Measurements from ENCODE around the gene DTNBP1.

The DTNBP1 gene

GRCh38 chr6:15500078-15500740 lies 162.6 kb downstream of the DTNBP1 start:
- DNase-seq = no peak

- DNase-seq = no peak
These were observed 163.2 kb downstream of the DTNBP1 start for GRCh38 chr6:15499591-15499990.

GRCh38 chr6:15499125-15499524 lies 163.7 kb downstream of the DTNBP1 start:
- no peak for DNase-seq

- DNase-seq = no peak
These were observed 164.2 kb downstream of the DTNBP1 start for GRCh38 chr6:15498640-15499039.

GRCh38 chr6:15496345-15497131 lies 166.3 kb downstream of the DTNBP1 start:
- DNase-seq = no peak

GRCh38 chr6:15495375-15495901 lies 167.4 kb downstream of the DTNBP1 start:
- DNase-seq = no peak

GRCh38 chr6:15493437-15494168 lies 169.2 kb downstream of the DTNBP1 start:
- no peak for DNase-seq

- DNase-seq = no peak
These were observed 170.9 kb downstream of the DTNBP1 start for GRCh38 chr6:15491986-15492269.

GRCh38 chr6:15491255-15491985 lies 171.4 kb downstream of the DTNBP1 start:
- peak; percentile 35 for DNase-seq

- DNase-seq = no peak
These were observed 172.4 kb downstream of the DTNBP1 start for GRCh38 chr6:15490242-15491100.

GRCh38 chr6:15489261-15489962 lies 173.4 kb downstream of the DTNBP1 start:
- no peak for DNase-seq

- DNase-seq = no peak
These were observed 175.6 kb downstream of the DTNBP1 start for GRCh38 chr6:15487262-15487661.

- no peak for DNase-seq
These were observed 176.9 kb downstream of the DTNBP1 start for GRCh38 chr6:15485936-15486335.

GRCh38 chr6:15484821-15485220 lies 178.0 kb downstream of the DTNBP1 start:
- DNase-seq = no peak

- no peak for DNase-seq
These were observed 178.7 kb downstream of the DTNBP1 start for GRCh38 chr6:15484140-15484539.

- no peak for DNase-seq
These were observed 179.8 kb downstream of the DTNBP1 start for GRCh38 chr6:15483060-15483459.

GRCh38 chr6:15481390-15482291 lies 181.2 kb downstream of the DTNBP1 start:
- no peak for DNase-seq

GRCh38 chr6:15480525-15480924 lies 182.3 kb downstream of the DTNBP1 start:
- no peak for DNase-seq

- DNase-seq = no peak
These were observed 183.1 kb downstream of the DTNBP1 start for GRCh38 chr6:15479761-15480160.

GRCh38 chr6:15477746-15478145 lies 185.1 kb downstream of the DTNBP1 start:
- no peak for DNase-seq
